Hepatocyte (in vitro differentiated cells): ENCODE data around the gene DNM3.

Source experiments
- CTCF ChIP-seq: fragments of 200-600 bp; sonication (generic); IDR thresholded peaks from 2 replicates; pipeline ENCODE4 v1.5.1; 2016; ENCODE audit warnings: antibody characterized with exemption, mild to moderate bottlenecking; ENCODE audit not compliant: poor library complexity
- EZH2 ChIP-seq: fragments of 200-600 bp; sonication (generic); IDR thresholded peaks from 2 replicates; pipeline ENCODE4 v1.6.1; 2016; ENCODE audit warnings: antibody characterized with exemption, mild to moderate bottlenecking, borderline replicate concordance
- EZH2phosphoT487 ChIP-seq: fragments of 200-600 bp; sonication (generic); IDR thresholded peaks from one replicate; pipeline ENCODE4 v1.6.1; 2018; ENCODE audit warnings: antibody characterized with exemption, mild to moderate bottlenecking, low read depth, moderate library complexity; ENCODE audit not compliant: unreplicated experiment, severe bottlenecking

- TF ChIP-seq CTCF: no peak
- no peak for TF ChIP-seq EZH2
- no peak for TF ChIP-seq EZH2phosphoT487
Observed at GRCh38 chr1:171844381-171844780, 3.1 kb downstream of the DNM3 start.
